K562 (cell line): ENCODE data around the gene ELOB. TPM values are rescaled to one million over a fixed set of nuclear protein-coding genes. Genes with fewer than 3 reads are reported as not detected.

ENCODE experiments used
- ATAC-seq: fragments of 200-7000 bp; cut with Tn5 transposase; 3 replicates; pipeline ENCODE4 v1.9.1; 2020; ENCODE audit warnings: moderate library complexity
- BruUV-seq: library from RNA; stranded (reverse); fragments of 400-500 nt; replicated peaks from 2 replicates; lab custom pipeline; 2021; lab: Mats Ljungman, UMichigan
- CTCF ChIA-PET: fragments of 300-600 bp; formaldehyde crosslinking; extraction: SDS; loops from one replicate; lab custom pipeline; 2021; ENCODE audit warnings: low intra/inter-chr PET ratio; lab: Yijun Ruan, JAX
- POLR2A ChIA-PET: fragments of 300-600, 350-650 bp; sonication (Branson Sonifier 250); formaldehyde crosslinking; extraction: SDS; loops from one replicate; lab custom pipeline; 2021; ENCODE audit warnings: antibody characterized with exemption, inconsistent platforms; lab: Yijun Ruan, JAX
- DNase-seq, 4 experiments: peaks; one replicate each; pipeline versions ENCODE4 v3.0.0 to v3.0.0-alpha.2; 2011 to 2018; ENCODE audit warnings: low spot score in 3 of 4, mixed read lengths in 3 of 4; ENCODE audit errors: extremely low read depth in 1 of 4
- FAIRE-seq: peaks from 2 replicates; lab custom pipeline; 2011; peaks lifted over from hg19 to GRCh38; lab: Jason Lieb, UNC
- H2AFZ ChIP-seq: 2 replicates; pipeline ENCODE4 v1.6.0; 2011; ENCODE audit warnings: low read depth, low read length, control low read depth, inconsistent platforms
- H3K27ac ChIP-seq: fragments of 200-600 bp; 3 replicates; pipeline ENCODE4 v1.8.0; 2011; ENCODE audit warnings: low read depth, mild to moderate bottlenecking, control low read depth, inconsistent platforms, low read length, moderate library complexity, mixed read lengths; ENCODE audit errors: extremely low read depth
- H3K27me3 ChIP-seq, 2 experiments: fragments of 300-600 bp in 1 of 2; 2 replicates in 1 of 2; 3 replicates in 1 of 2; pipeline versions ENCODE4 v1.6.0 to v1.8.0; 2011; ENCODE audit warnings: inconsistent platforms in 2 of 2, low read length in 2 of 2, mild to moderate bottlenecking in 1 of 2, mixed read lengths in 1 of 2, moderate library complexity in 1 of 2; ENCODE audit not compliant: control insufficient read depth in 2 of 2, insufficient read depth in 2 of 2
- H3K36me3 ChIP-seq: fragments of 300-600 bp; 3 replicates; pipeline ENCODE4 v1.8.0; 2011; ENCODE audit warnings: mild to moderate bottlenecking, low read length, inconsistent platforms; ENCODE audit not compliant: control insufficient read depth, insufficient read depth
- H3K4me1 ChIP-seq, 2 experiments: fragments of 200-600 bp in 1 of 2; replicated peaks in 1 of 2; 2 replicates in 1 of 2; 3 replicates in 1 of 2; pipeline versions ENCODE4 v1.5.1 to v1.8.0; 2011; ENCODE audit warnings: inconsistent platforms in 2 of 2, low read length in 2 of 2, mild to moderate bottlenecking in 1 of 2, mixed read lengths in 1 of 2, moderate library complexity in 1 of 2; ENCODE audit not compliant: control insufficient read depth in 2 of 2, insufficient read depth in 2 of 2
- H3K4me2 ChIP-seq: 2 replicates; pipeline ENCODE4 v1.6.1; 2011; ENCODE audit warnings: low read length, control low read depth, inconsistent platforms, mixed read lengths; ENCODE audit not compliant: insufficient read depth
- H3K4me3 ChIP-seq: fragments of 200-600 bp; sonication (generic), shearing (Covaris generic); 2 replicates; pipeline ENCODE4 v1.5.1; 2016; ENCODE audit warnings: control low read depth, inconsistent platforms
- H3K79me2 ChIP-seq: fragments of 200-600 bp; 3 replicates; pipeline ENCODE4 v1.8.0; 2011; ENCODE audit warnings: low read length, inconsistent platforms; ENCODE audit not compliant: control insufficient read depth, insufficient read depth
- H3K9ac ChIP-seq, 2 experiments: 2 replicates each; pipeline versions ENCODE4 v1.6.0 to v1.6.1; 2011; ENCODE audit warnings: low read depth in 2 of 2, low read length in 2 of 2, control low read depth in 1 of 2, inconsistent platforms in 1 of 2, mild to moderate bottlenecking in 1 of 2, mixed read lengths in 1 of 2; ENCODE audit not compliant: insufficient read depth in 1 of 2
- H3K9me1 ChIP-seq: one replicate; pipeline ENCODE4 v1.6.0; 2011; ENCODE audit warnings: inconsistent platforms, mild to moderate bottlenecking, low read length, moderate library complexity; ENCODE audit not compliant: control insufficient read depth, insufficient read depth
- H3K9me3 ChIP-seq: replicated peaks from 2 replicates; pipeline ENCODE4 v1.5.1; 2011; ENCODE audit warnings: low read depth, low read length, inconsistent platforms; ENCODE audit not compliant: control insufficient read depth, insufficient read depth
- H4K20me1 ChIP-seq: replicated peaks from 2 replicates; pipeline ENCODE4 v1.6.1; 2011; ENCODE audit warnings: low read length, inconsistent platforms, mixed read lengths; ENCODE audit not compliant: control insufficient read depth, insufficient read depth
- GTF2E2 ChIP-seq: fragments of 200-800 bp; sonication (Bioruptor generic); IDR thresholded peaks from 2 replicates; pipeline ENCODE4 v1.6.1; 2016; ENCODE audit warnings: missing genetic modification characterization, missing compliant biosample characterization
- HDAC1 ChIP-seq, 2 experiments: fragments of 450-650 bp; IDR thresholded peaks; 2 replicates each; pipeline ENCODE4 v1.6.1; 2016 to 2017; ENCODE audit warnings: inconsistent platforms in 1 of 2, mild to moderate bottlenecking in 1 of 2, moderate library complexity in 1 of 2
- HNRNPL ChIP-seq: fragments of 200-400 bp; formaldehyde crosslinking; IDR thresholded peaks from 2 replicates; pipeline ENCODE4 v1.6.1; 2017; ENCODE audit warnings: low read depth, mild to moderate bottlenecking, low read length
- ILF3 ChIP-seq: fragments of 450-650 bp; IDR thresholded peaks from 2 replicates; pipeline ENCODE4 v1.6.1; 2018; ENCODE audit warnings: antibody characterized with exemption, mild to moderate bottlenecking, moderate library complexity, borderline replicate concordance
- SMARCA4 ChIP-seq: fragments of 450-650 bp; IDR thresholded peaks from 2 replicates; pipeline ENCODE4 v1.6.1; 2016
- SP2 ChIP-seq: IDR thresholded peaks from 2 replicates; pipeline ENCODE4 v1.6.1; 2011; ENCODE audit warnings: mild to moderate bottlenecking, low read depth, low read length, moderate library complexity; ENCODE audit not compliant: poor library complexity, severe bottlenecking; ENCODE audit errors: extremely low read depth
- ZNF316 ChIP-seq: fragments of 450-650 bp; IDR thresholded peaks from 2 replicates; pipeline ENCODE4 v1.6.1; 2016
- ZNF41 ChIP-seq: fragments of 250-450 bp; sonication (Bioruptor Pico); conservative IDR thresholded peaks from 2 replicates; pipeline ENCODE4 v1.4.0; 2020; ENCODE audit warnings: mild to moderate bottlenecking
- WGBS: fragments of 100-300 bp; shearing (Covaris generic); methylation state at CpG from one replicate; pipeline ENCODE4 v1.1.6; 2016; ENCODE audit warnings: low coverage, mixed read lengths; ENCODE audit not compliant: insufficient coverage; ENCODE audit errors: missing lambda C conversion rate; 5-methylcytosine and 5-hydroxymethylcytosine counted together
- in situ Hi-C: fragments of 300-500 bp; cut with MboI; formaldehyde crosslinking; loops from 4 replicates; pipeline ENCODE4 v1.15.0; 2018; ENCODE audit warnings: inconsistent platforms, mixed read lengths
- intact Hi-C: fragments of 100-400 bp; cut with micrococcal nuclease; formaldehyde crosslinking; loops from 2 replicates; pipeline ENCODE4 v1.14.2; 2022
- polyA plus RNA-seq, 8 experiments: library from polyadenylated mRNA; depleted of rRNA in 4 of 8; stranded (reverse) in 5 of 8; unstranded in 3 of 8; fragments of >200 nt; fragmentation: Nextera tagmentation in 2 of 8; fragmentation: Illumina TruSeq in 1 of 8; extraction: Ambion mirVana in 2 of 8; extraction: Trizol in 1 of 8; gene quantifications; 2 replicates each; pipeline versions ENCODE4 v1.2.1 to v1.2.3, GENCODE V29; 2011 to 2014; ENCODE audit warnings: inconsistent platforms in 1 of 8, missing spikeins in 1 of 8
- total RNA-seq, 7 experiments: library from RNA; depleted of rRNA in 6 of 7; stranded (reverse); fragments of >200 nt in 6 of 7; fragmentation: Illumina TruSeq in 2 of 7; extraction: Trizol in 2 of 7; gene quantifications; 2 replicates each; pipeline versions ENCODE4 v1.2.1 to v1.2.3, GENCODE V29; 2011 to 2021; ENCODE audit warnings: low replicate concordance in 1 of 7
- TF ChIP-seq, protein P1 (sequence below): sonication (generic); formaldehyde crosslinking; IDR thresholded peaks from 2 replicates; pipeline ENCODE4 v1.8.1; 2023; ENCODE audit warnings: mild to moderate bottlenecking, missing genetic modification reagents
- TF ChIP-seq, protein P2 (sequence below): fragments of 150-350 bp; IDR thresholded peaks from 2 replicates; pipeline ENCODE4 v1.6.1; 2014; ENCODE audit warnings: low read depth, mild to moderate bottlenecking, low read length, borderline replicate concordance

The ELOB gene
- total and polyA plus RNA-seq, 9 of the 15 experiments (the other 6 are each of a cell fraction or from before 2014, with no cell fraction given) = 63.2 to 791 (median 237) TPM

DNA sequence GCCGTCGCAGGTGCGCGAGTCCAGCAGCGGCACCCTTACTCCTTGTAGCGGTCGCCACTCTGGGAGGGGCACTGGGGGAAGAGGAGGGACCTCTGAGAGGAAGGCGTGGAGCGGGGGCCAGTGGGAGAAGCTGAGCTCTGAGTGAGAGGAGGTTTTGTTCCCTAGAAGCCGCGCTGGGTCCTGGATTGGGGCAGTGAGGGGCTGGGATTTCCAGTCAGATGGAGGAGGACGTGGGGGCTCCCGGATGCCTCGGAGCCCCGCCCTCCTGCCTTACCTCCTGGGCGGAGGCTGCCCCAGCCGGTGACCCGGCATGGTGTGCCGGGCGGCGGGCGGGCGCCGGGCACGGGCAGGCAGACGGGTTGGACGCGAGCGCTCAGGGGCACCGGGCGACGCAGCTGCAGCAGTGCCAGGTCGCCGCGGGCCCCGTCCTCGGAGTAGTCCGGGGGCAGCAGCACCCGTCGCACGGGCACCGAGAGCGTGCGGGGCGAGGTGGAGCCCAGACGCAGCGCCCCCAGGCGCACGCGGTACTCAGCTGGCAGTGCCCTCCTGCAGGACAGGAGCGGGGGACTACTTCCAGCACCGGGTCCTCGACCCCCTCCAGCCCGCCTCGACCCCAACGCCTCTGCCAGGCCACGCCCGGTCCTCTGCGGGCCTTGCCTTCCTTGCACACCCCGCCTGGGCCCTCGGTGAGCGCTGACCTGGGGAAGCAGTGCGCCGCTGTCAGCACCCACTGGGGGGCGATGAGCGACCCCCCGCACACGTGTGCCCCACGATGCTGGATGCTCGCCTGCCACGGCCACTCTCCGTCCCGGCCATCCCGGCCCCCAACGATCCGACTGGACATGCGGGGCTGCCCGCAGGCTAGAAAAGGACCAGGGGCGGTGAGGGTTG is 8.3 kb upstream of the ELOB start (continued):
- TF ChIP-seq, protein P1, sequence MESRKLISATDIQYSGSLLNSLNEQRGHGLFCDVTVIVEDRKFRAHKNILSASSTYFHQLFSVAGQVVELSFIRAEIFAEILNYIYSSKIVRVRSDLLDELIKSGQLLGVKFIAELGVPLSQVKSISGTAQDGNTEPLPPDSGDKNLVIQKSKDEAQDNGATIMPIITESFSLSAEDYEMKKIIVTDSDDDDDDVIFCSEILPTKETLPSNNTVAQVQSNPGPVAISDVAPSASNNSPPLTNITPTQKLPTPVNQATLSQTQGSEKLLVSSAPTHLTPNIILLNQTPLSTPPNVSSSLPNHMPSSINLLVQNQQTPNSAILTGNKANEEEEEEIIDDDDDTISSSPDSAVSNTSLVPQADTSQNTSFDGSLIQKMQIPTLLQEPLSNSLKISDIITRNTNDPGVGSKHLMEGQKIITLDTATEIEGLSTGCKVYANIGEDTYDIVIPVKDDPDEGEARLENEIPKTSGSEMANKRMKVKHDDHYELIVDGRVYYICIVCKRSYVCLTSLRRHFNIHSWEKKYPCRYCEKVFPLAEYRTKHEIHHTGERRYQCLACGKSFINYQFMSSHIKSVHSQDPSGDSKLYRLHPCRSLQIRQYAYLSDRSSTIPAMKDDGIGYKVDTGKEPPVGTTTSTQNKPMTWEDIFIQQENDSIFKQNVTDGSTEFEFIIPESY (CRISPR knock-in tag) = peak; percentile 98
- TF ChIP-seq HNRNPL = peak; percentile 75; the same call in 1 of the 2 replicates
- TF ChIP-seq SMARCA4 = no peak
- TF ChIP-seq, all 486 proteins: peak for 11

DNA sequence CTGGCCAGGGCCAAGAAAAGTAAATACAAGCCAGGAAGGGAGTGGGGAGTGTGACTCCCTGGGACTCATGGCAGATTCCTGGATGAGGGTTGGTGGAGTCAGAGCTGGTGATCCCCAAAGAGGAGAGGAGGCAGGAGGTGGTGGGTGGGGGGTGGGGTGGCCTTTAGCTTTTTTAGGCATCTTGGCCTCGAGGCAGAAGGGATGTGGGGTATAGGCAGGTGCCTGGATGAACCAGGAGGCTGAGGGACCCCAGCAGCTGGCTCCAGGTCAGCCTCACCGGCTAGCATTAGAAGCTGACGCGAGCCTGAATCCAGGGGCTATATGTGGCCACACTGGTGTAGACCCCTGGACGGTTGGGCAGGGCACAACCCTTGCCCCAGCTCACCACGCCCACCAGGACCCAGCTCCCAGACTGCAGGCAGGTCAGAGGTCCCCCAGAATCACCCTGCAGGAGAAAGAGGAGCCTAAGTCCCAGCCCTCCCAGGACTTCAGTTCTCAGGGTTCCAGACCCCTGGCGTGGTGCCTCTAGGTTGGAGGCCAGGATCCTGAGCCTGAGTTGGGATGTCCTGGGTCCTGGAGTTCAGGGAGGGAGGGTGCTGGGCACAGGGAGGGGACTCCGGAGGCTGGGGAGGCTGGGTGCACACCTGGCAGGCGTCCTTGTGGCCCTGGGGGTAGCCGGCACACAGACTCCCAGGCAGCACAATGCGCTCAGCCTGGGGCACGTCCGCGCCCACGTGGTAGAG is 7.4 kb upstream of the ELOB start:
- intact Hi-C loops (no loop called here), in situ Hi-C loops (no loop called here)
- Histone ChIP-seq H3K4me2 (no peak overlapping the region), H4K20me1 (no peaks in the 10 kb centered on the region), H2AFZ (no peak overlapping the region), H3K9me3 (no peaks in the 10 kb centered on the region), H3K4me1 (peaks cover 4 to 31% of the 10 kb centered on the region in 2 experiments; a peak in 4 of 5 replicates), H3K27ac (no peak overlapping the region), H3K36me3 (no peaks in the 10 kb centered on the region), H3K79me2 (no peaks in the 10 kb centered on the region), H3K27me3 (peaks cover 3 to 11% of the 10 kb centered on the region in 2 experiments; a peak in 3 of 5 replicates), H3K9me1 (no peaks in the 10 kb centered on the region), H3K4me3 (no peak overlapping the region), H3K9ac (0 out of 4 replicates have a peak overlapping the region, but pooled peaks of 1 of the 2 experiments have one; percentile 31)
- ChIA-PET CTCF (no interaction called here), POLR2A (interaction anchor here (1.2 to 1.9 kb wide), 3 partner anchors 11 to 31 kb away, joined by 3 to 8 read pairs (median 6); no protein-coding TSS in a partner anchor)
- 51% methylated on average over 7 of the region's 15 CpGs for WGBS
- DNase-seq (no peak), FAIRE-seq (no peak), ATAC-seq (no peak)
- no TSS peak for BruUV-seq
- TF ChIP-seq, protein P2, sequence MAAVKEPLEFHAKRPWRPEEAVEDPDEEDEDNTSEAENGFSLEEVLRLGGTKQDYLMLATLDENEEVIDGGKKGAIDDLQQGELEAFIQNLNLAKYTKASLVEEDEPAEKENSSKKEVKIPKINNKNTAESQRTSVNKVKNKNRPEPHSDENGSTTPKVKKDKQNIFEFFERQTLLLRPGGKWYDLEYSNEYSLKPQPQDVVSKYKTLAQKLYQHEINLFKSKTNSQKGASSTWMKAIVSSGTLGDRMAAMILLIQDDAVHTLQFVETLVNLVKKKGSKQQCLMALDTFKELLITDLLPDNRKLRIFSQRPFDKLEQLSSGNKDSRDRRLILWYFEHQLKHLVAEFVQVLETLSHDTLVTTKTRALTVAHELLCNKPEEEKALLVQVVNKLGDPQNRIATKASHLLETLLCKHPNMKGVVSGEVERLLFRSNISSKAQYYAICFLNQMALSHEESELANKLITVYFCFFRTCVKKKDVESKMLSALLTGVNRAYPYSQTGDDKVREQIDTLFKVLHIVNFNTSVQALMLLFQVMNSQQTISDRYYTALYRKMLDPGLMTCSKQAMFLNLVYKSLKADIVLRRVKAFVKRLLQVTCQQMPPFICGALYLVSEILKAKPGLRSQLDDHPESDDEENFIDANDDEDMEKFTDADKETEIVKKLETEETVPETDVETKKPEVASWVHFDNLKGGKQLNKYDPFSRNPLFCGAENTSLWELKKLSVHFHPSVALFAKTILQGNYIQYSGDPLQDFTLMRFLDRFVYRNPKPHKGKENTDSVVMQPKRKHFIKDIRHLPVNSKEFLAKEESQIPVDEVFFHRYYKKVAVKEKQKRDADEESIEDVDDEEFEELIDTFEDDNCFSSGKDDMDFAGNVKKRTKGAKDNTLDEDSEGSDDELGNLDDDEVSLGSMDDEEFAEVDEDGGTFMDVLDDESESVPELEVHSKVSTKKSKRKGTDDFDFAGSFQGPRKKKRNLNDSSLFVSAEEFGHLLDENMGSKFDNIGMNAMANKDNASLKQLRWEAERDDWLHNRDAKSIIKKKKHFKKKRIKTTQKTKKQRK = no peak
- TF ChIP-seq GTF2E2 (tag) (no peak), ILF3 (no peak), ZNF41 (no peak), HDAC1 (IDR thresholded peaks at IDR 0.05) (no peak), ZNF316 (no peak), SP2 (no peak)
